ENCODE results near the gene ACTRT2. TPM values are rescaled to one million over a fixed set of nuclear protein-coding genes. Genes with fewer than 3 reads are reported as not detected.

The ACTRT2 gene
- total RNA-seq, 1 donor from 2014 or later = not detected

GRCh38 chr1:3027611-3028371 is 6.5 kb downstream of the ACTRT2 start:
- no peak for TF ChIP-seq CTCF (IDR thresholded peaks at IDR 0.05)

GRCh38 chr1:3028531-3029282 is 7.4 kb downstream of the ACTRT2 start:
- no peak for DNase-seq (ENCODE audit: low spot score in 2 of 2)
- Histone ChIP-seq H3K4me3 (no peak overlapping the region), H3K27me3 (no peaks in the 10 kb centered on the region), H3K27ac (no peak overlapping the region), H3K9me3 (no peaks in the 10 kb centered on the region), H3K4me1 (no peaks in the 10 kb centered on the region), H3K36me3 (no peaks in the 10 kb centered on the region)
- intact Hi-C loops (cut with DNase I) = no loop called here
- no peak for TF ChIP-seq CTCF (IDR thresholded peaks at IDR 0.05)

More at GRCh38 chr1:3027611-3028371, 6.5 kb downstream of the ACTRT2 start:
- Histone ChIP-seq H3K9me3 (no peaks in the 10 kb centered on the region), H3K4me1 (no peaks in the 10 kb centered on the region), H3K27ac (no peak overlapping the region), H3K36me3 (no peaks in the 10 kb centered on the region), H3K27me3 (no peaks in the 10 kb centered on the region), H3K4me3 (no peak overlapping the region)
- DNase-seq (ENCODE audit: low spot score in 2 of 2) = peak in 1 of 2 donors; percentile 53
- intact Hi-C loops (cut with DNase I) = no loop called here

- no peak overlapping the region for H3K4me3 ChIP-seq
- H3K36me3 ChIP-seq = no peaks in the 10 kb centered on the region
- H3K4me1 ChIP-seq = no peaks in the 10 kb centered on the region
- DNase-seq (ENCODE audit: low spot score in 2 of 2) = no peak
- H3K27me3 ChIP-seq = no peaks in the 10 kb centered on the region
- H3K9me3 ChIP-seq = no peaks in the 10 kb centered on the region
- no peak for TF ChIP-seq CTCF (IDR thresholded peaks at IDR 0.05)
- intact Hi-C loops (cut with DNase I) = no loop called here
- no peak overlapping the region for H3K27ac ChIP-seq
These were observed 8.3 kb downstream of the ACTRT2 start for GRCh38 chr1:3029481-3029961.

- no peaks in the 10 kb centered on the region for H3K9me3 ChIP-seq
- no peaks in the 10 kb centered on the region for H3K36me3 ChIP-seq
- no peak overlapping the region for H3K4me3 ChIP-seq
- intact Hi-C loops (cut with DNase I) = no loop called here
- no peaks in the 10 kb centered on the region for H3K4me1 ChIP-seq
- no peak overlapping the region for H3K27ac ChIP-seq
- no peak for TF ChIP-seq CTCF (IDR thresholded peaks at IDR 0.05)
- DNase-seq (ENCODE audit: low spot score in 2 of 2) = peak in 1 of 2 donors; percentile 58
- no peaks in the 10 kb centered on the region for H3K27me3 ChIP-seq
These were observed 8.9 kb downstream of the ACTRT2 start for GRCh38 chr1:3029991-3030662.

- H3K4me3 ChIP-seq = no peak overlapping the region
- H3K4me1 ChIP-seq = peaks cover 0 to 2% of the 10 kb centered on the region in 2 donors
- H3K27me3 ChIP-seq = no peaks in the 10 kb centered on the region
- TF ChIP-seq CTCF (IDR thresholded peaks at IDR 0.05) = no peak
- peak in 1 of 2 donors; percentile 61 for DNase-seq (ENCODE audit: low spot score in 2 of 2)
- intact Hi-C loops (cut with DNase I) = no loop called here
- no peak overlapping the region for H3K27ac ChIP-seq
- H3K9me3 ChIP-seq = no peaks in the 10 kb centered on the region
- H3K36me3 ChIP-seq = no peaks in the 10 kb centered on the region
These were observed 9.6 kb downstream of the ACTRT2 start for GRCh38 chr1:3030663-3031381.

Measured in ascending aorta (tissue), 2 donors.